Measurements from ENCODE around the gene CLSTN2. TPM values are rescaled to one million over a fixed set of nuclear protein-coding genes. Genes with fewer than 3 reads are reported as not detected.

CLSTN2 gene
- polyA plus RNA-seq, 1 experiment: 0.04 TPM

DNA sequence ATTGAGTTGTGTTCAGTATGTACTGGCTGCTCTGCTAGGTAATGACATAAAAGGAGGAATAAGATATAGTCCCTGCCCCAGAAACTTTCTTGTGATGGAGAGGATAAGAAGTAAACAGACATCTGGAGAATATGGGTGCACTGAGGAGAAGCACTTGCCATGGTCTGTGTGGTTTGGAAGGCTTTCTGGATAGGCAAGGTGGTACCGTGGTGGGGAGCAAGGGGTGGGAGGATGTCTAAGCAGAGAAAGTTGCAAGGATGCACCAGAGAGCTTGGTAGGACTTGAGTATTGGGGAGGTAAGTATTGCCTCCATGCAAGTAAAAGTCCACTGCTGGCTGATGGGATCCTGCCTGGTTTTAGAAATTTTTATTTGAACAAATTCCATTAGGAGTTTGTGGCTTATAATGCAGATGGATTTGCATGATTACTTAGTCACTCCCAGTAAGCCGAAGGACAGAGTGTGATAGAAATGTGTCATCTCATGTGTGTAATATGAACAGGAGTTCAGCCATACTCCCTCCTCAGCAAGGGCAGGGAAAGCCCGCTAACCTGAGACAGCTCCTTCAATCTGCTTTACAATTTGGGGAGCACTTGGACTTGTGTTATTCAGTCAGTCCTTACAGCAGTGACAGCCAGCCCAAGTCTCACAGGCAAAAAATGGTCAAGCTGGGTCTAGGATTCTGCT, 53.6 kb downstream of the CLSTN2 start:
- POLR2A ChIA-PET: no interaction called here
- H3K27me3 ChIP-seq (ENCODE audit: control insufficient read depth, insufficient read depth, low read length): no peaks in the 10 kb centered on the region
- TF ChIP-seq CTCF (IDR thresholded peaks at IDR 0.05; ENCODE audit: low read depth, low read length): no peak
- no peak overlapping the region for H3K4me3 ChIP-seq (ENCODE audit: low read depth, low read length)
- DNase-seq (ENCODE audit: low read depth, low spot score): no peak
- CTCF ChIA-PET: no interaction called here
- H3K9me3 ChIP-seq (ENCODE audit: control insufficient read depth, insufficient read depth, low read length): no peaks in the 10 kb centered on the region
- no peak overlapping the region for H3K27ac ChIP-seq (ENCODE audit: low read depth, low read length)

GRCh38 chr3:139994891-139995290, 59.9 kb downstream of the CLSTN2 start:
- H3K4me3 ChIP-seq (ENCODE audit: low read depth, low read length): no peak overlapping the region
- no peak for TF ChIP-seq CTCF (IDR thresholded peaks at IDR 0.05; ENCODE audit: low read depth, low read length)
- ChIA-PET CTCF (no interaction called here), POLR2A (no interaction called here)
- H3K27ac ChIP-seq (ENCODE audit: low read depth, low read length): no peak overlapping the region
- H3K27me3 ChIP-seq (ENCODE audit: control insufficient read depth, insufficient read depth, low read length): no peaks in the 10 kb centered on the region
- no peaks in the 10 kb centered on the region for H3K9me3 ChIP-seq (ENCODE audit: control insufficient read depth, insufficient read depth, low read length)
- DNase-seq (ENCODE audit: low read depth, low spot score): no peak

DNA sequence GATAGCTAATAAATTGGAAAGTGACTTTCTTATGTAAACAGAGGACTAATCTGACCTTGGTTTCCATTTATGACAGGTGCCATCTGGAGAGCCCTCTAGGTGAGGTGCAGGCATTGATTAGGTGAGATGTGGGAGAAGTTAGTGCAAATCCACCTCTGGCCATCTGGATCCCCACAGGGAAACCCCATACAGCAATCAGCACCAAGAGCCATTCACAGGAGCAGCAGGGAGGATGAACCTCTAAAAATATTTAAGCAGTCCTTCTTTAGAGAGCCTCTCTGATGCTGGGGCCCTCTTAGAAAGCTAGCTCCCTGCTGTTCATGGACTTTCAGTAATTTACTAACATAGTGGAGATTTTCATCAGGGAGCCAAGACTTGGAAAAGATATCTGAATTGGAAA, 69.3 kb downstream of the CLSTN2 start:
- no peak for TF ChIP-seq CTCF (IDR thresholded peaks at IDR 0.05; ENCODE audit: low read depth, low read length)
- no peaks in the 10 kb centered on the region for H3K9me3 ChIP-seq (ENCODE audit: control insufficient read depth, insufficient read depth, low read length)
- H3K4me3 ChIP-seq (ENCODE audit: low read depth, low read length): no peak overlapping the region
- no peaks in the 10 kb centered on the region for H3K27me3 ChIP-seq (ENCODE audit: control insufficient read depth, insufficient read depth, low read length)
- H3K27ac ChIP-seq (ENCODE audit: low read depth, low read length): no peak overlapping the region
- DNase-seq (ENCODE audit: low read depth, low spot score): no peak
- POLR2A ChIA-PET: no interaction called here
- CTCF ChIA-PET: no interaction called here

- Histone ChIP-seq H3K9me3 (ENCODE audit: control insufficient read depth, insufficient read depth, low read length) (no peaks in the 10 kb centered on the region; the same call in 1 of the 2 replicates), H3K27me3 (ENCODE audit: control insufficient read depth, insufficient read depth, low read length) (no peaks in the 10 kb centered on the region), H3K4me3 (ENCODE audit: low read depth, low read length) (no peak overlapping the region), H3K27ac (ENCODE audit: low read depth, low read length) (no peak overlapping the region)
- POLR2A ChIA-PET: no interaction called here
- TF ChIP-seq CTCF (IDR thresholded peaks at IDR 0.05; ENCODE audit: low read depth, low read length): no peak
- no peak for DNase-seq (ENCODE audit: low read depth, low spot score)
- CTCF ChIA-PET: no interaction called here
Measured at GRCh38 chr3:140006331-140006730, 71.3 kb downstream of the CLSTN2 start.

DNA sequence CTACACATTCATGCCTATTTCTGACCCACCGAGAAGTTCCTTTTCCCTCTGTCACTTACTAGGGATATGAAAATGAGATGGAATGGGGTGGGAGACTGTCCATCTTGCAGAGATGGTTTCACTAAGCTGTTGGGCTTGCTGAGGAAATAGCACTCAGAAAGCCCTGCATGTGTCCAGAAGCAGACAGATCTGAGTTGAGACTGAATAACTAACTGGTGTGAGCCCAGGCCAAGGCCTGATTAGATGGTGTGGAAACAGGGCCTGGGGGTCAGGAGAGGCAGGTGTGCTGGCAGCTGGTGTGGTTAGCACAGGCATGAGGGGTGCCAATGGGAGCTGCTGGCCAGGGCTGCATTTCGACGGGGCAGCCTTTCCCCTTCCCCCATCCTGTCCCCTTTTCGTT, 72.1 kb downstream of the CLSTN2 start:
- Histone ChIP-seq H3K27me3 (ENCODE audit: control insufficient read depth, insufficient read depth, low read length) (no peaks in the 10 kb centered on the region), H3K4me3 (ENCODE audit: low read depth, low read length) (no peak overlapping the region), H3K27ac (ENCODE audit: low read depth, low read length) (no peak overlapping the region), H3K9me3 (ENCODE audit: control insufficient read depth, insufficient read depth, low read length) (no peaks in the 10 kb centered on the region; the same call in 1 of the 2 replicates)
- CTCF ChIA-PET: no interaction called here
- TF ChIP-seq CTCF (IDR thresholded peaks at IDR 0.05; ENCODE audit: low read depth, low read length): no peak
- POLR2A ChIA-PET: no interaction called here
- no peak for DNase-seq (ENCODE audit: low read depth, low spot score)
